NCI-H1092 treated with DMSO at 0.1 percent for 48 hours (cell line): Measurements from ENCODE around the gene OR10AD1.
A peak's percentile ranks its signal among the peaks of the same experiment; 100 is the strongest.
"Not testable (repeated sequence)": the region's sequence is repeated elsewhere in the genome, so short reads cannot be mapped to it uniquely, and the experiment has no call there.

ENCODE experiments used
- DNase-seq: peaks from one replicate; lab custom pipeline; 2025; lab: John Stamatoyannopoulos, UW

The OR10AD1 gene

GRCh38 chr12:48203192-48203591 is at the start of gene OR10AD1:
TSS of gene OR10AD1 (minus strand) at chr12:48203292. CDS start at chr12:48203292, 0 bp downstream.
- DNase-seq: no peak

- no peak for DNase-seq
Measured at GRCh38 chr12:48247181-48247966, 44.3 kb upstream of the OR10AD1 start.

- DNase-seq: no peak
Measured at GRCh38 chr12:48237162-48237561, 34.1 kb upstream of the OR10AD1 start.

GRCh38 chr12:48235796-48236333 is 32.8 kb upstream of the OR10AD1 start:
- no peak for DNase-seq

GRCh38 chr12:48231169-48231958 is 28.3 kb upstream of the OR10AD1 start:
- not testable (repeated sequence) for DNase-seq

GRCh38 chr12:48224533-48224932 is 21.4 kb upstream of the OR10AD1 start:
- DNase-seq: not testable (repeated sequence)

- DNase-seq: no peak
Measured at GRCh38 chr12:48221645-48222044, 18.6 kb upstream of the OR10AD1 start.

GRCh38 chr12:48220701-48221100 is 17.6 kb upstream of the OR10AD1 start:
- no peak for DNase-seq

GRCh38 chr12:48219631-48220030 is 16.5 kb upstream of the OR10AD1 start:
- no peak for DNase-seq

- no peak for DNase-seq
Measured at GRCh38 chr12:48216785-48217184, 13.7 kb upstream of the OR10AD1 start.

- DNase-seq: not testable (repeated sequence)
Measured at GRCh38 chr12:48209495-48209894, 6.4 kb upstream of the OR10AD1 start.

- no peak for DNase-seq
Measured at GRCh38 chr12:48202766-48203165, 326 bp downstream of the OR10AD1 start.

- no peak for DNase-seq
Measured at GRCh38 chr12:48201516-48201915, 1.6 kb downstream of the OR10AD1 start.

GRCh38 chr12:48201091-48201490 is 2.0 kb downstream of the OR10AD1 start:
- DNase-seq: no peak

- DNase-seq: no peak
Measured at GRCh38 chr12:48199774-48200221, 3.3 kb downstream of the OR10AD1 start.

- no peak for DNase-seq
Measured at GRCh38 chr12:48198985-48199384, 4.1 kb downstream of the OR10AD1 start.

- no peak for DNase-seq
Measured at GRCh38 chr12:48198672-48198971, 4.5 kb downstream of the OR10AD1 start.

GRCh38 chr12:48197971-48198671 is 5.0 kb downstream of the OR10AD1 start:
- peak; percentile 100 for DNase-seq

GRCh38 chr12:48197549-48197970 is 5.5 kb downstream of the OR10AD1 start:
- DNase-seq: peak; percentile 92

- no peak for DNase-seq
Measured at GRCh38 chr12:48194799-48195201, 8.3 kb downstream of the OR10AD1 start.

- no peak for DNase-seq
Measured at GRCh38 chr12:48193623-48194022, 9.5 kb downstream of the OR10AD1 start.

- DNase-seq: no peak
Measured at GRCh38 chr12:48192861-48193260, 10.2 kb downstream of the OR10AD1 start.
